PC-9 (cell line): ENCODE data around the gene KREMEN1. TPM values are rescaled to one million over a fixed set of nuclear protein-coding genes. Genes with fewer than 3 reads are reported as not detected.
A peak's percentile ranks its signal among the peaks of the same experiment; 100 is the strongest.

ENCODE experiments used
- BruUV-seq: library from RNA; stranded (reverse); fragments of 400-500 nt; replicated peaks from 2 replicates; lab custom pipeline; 2021; lab: Mats Ljungman, UMichigan
- CTCF ChIA-PET: fragments of 300-600 bp; sonication (Branson Sonifier 250); formaldehyde crosslinking; loops from one replicate; lab custom pipeline; 2022; ENCODE audit warnings: antibody characterized with exemption; lab: Charles Lee
- POLR2A ChIA-PET: fragments of 300-600 bp; sonication (Branson Sonifier 250); formaldehyde crosslinking; loops from one replicate; lab custom pipeline; 2022; ENCODE audit warnings: antibody characterized with exemption; ENCODE audit not compliant: unreplicated experiment; lab: Charles Lee
- DNase-seq, 2 experiments: peaks; one replicate each; pipeline versions ENCODE4 v3.0.0 to v3.0.0-alpha.2; 2015 to 2022; ENCODE audit warnings: mixed read lengths in 1 of 2
- H2AFZ ChIP-seq: fragments of 200-600 bp; sonication (generic); 2 replicates; pipeline ENCODE4 v1.8.1; 2017; ENCODE audit warnings: antibody characterized with exemption
- H3F3A ChIP-seq: fragments of 200-600 bp; sonication (generic); 2 replicates; pipeline ENCODE4 v1.8.1; 2017; ENCODE audit warnings: antibody characterized with exemption, mild to moderate bottlenecking, low read depth; ENCODE audit not compliant: insufficient read depth
- H3K27ac ChIP-seq: fragments of 200-600 bp; sonication (generic); 2 replicates; pipeline ENCODE4 v1.6.1; 2016; ENCODE audit warnings: mixed run types
- H3K27me3 ChIP-seq: fragments of 200-600 bp; sonication (generic); 2 replicates; pipeline ENCODE4 v1.6.1; 2016; ENCODE audit warnings: low read depth, mixed run types; ENCODE audit not compliant: insufficient read depth
- H3K36me3 ChIP-seq: fragments of 200-600 bp; sonication (generic); 2 replicates; pipeline ENCODE4 v1.6.1; 2016; ENCODE audit warnings: low read depth, mixed run types
- H3K4me1 ChIP-seq: fragments of 200-600 bp; sonication (generic); replicated peaks from 2 replicates; pipeline ENCODE4 v1.6.1; 2016; ENCODE audit warnings: mixed run types; ENCODE audit not compliant: insufficient read depth
- H3K4me2 ChIP-seq: fragments of 200-600 bp; sonication (generic); 2 replicates; pipeline ENCODE4 v1.6.1; 2017; ENCODE audit warnings: mixed run types
- H3K4me3 ChIP-seq: fragments of 200-600 bp; sonication (generic); 2 replicates; pipeline ENCODE4 v1.6.1; 2016; ENCODE audit warnings: mixed run types
- H3K79me2 ChIP-seq: fragments of 200-600 bp; sonication (generic); 2 replicates; pipeline ENCODE4 v1.6.1; 2017; ENCODE audit warnings: low read depth, mixed run types
- H3K9me2 ChIP-seq: fragments of 200-600 bp; sonication (generic); 2 replicates; pipeline ENCODE4 v1.8.1; 2017; ENCODE audit warnings: mild to moderate bottlenecking; ENCODE audit not compliant: insufficient read depth
- H3K9me3 ChIP-seq: fragments of 200-600 bp; sonication (generic); 2 replicates; pipeline ENCODE4 v1.8.1; 2016; ENCODE audit warnings: low read depth; ENCODE audit not compliant: insufficient read depth
- H4K20me1 ChIP-seq: fragments of 200-600 bp; sonication (generic); 2 replicates; pipeline ENCODE4 v1.8.1; 2017; ENCODE audit not compliant: insufficient read depth
- EZH2 ChIP-seq: fragments of 200-600 bp; sonication (generic); IDR thresholded peaks from 2 replicates; pipeline ENCODE4 v1.8.0; 2017; ENCODE audit warnings: antibody characterized with exemption, low read depth
- intact Hi-C: fragments of 100-400 bp; cut with micrococcal nuclease; formaldehyde crosslinking; loops from one replicate; pipeline ENCODE4 v1.10.0; 2022; ENCODE audit not compliant: unreplicated experiment
- total RNA-seq: library from RNA; stranded (reverse); gene quantifications from 2 replicates; pipeline ENCODE4 v1.2.3, GENCODE V29; 2021
- TF ChIP-seq, protein P1 (sequence below): fragments of 200-600 bp; sonication (generic); conservative IDR thresholded peaks from 2 replicates; pipeline ENCODE4 v1.6.1; 2017; ENCODE audit warnings: mixed run types, antibody characterized with exemption, mild to moderate bottlenecking, moderate library complexity

The KREMEN1 gene
- total RNA-seq, 1 experiment from 2014 or later, result 6.1 TPM

DNA sequence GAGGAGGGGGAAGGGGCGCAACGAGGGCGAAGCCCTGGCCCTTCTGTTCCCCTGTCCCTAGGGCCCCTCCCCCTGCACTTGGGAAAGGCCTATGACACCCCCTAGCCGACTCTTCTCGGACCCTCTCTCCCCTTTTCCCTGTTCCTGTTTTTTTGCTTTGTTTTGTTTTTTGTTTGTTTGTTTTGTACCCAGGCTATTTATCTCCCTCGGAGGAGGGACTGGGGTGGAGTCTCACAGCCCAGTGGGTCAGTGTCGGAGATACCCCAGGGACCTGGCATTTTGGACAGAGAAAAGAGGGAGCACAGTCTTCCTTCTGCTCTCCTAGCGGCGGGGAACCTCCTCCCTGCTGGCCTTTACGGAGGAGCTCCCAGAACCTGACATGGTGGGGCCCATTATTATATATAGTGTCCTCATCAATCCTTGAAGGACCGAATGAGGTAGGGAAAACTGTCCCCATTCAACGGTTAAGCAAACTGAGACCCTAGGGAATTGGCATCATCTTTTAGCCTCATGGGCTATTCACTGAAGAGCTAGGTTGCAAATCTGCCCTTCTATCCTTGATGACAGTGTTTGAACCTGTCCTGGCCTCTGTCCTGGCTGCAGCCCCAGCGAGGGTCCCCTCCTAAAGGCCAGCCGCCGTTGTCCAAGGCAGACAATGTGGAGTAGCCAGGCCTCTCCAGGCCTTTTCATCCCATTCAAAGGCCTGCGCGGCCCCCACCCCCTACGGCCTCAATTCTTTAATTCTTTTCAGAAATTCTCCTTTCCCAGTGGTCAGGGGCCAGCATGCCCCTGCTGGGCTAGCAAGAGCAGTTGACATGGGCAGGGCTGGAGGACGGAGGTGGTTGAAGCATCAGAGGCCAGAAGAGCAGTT, 133.8 kb downstream of the KREMEN1 start:
- Histone ChIP-seq H3K27me3 (peaks cover 36% of the 10 kb centered on the region), H3F3A (no peaks in the 10 kb centered on the region), H3K27ac (no peak overlapping the region), H3K79me2 (no peaks in the 10 kb centered on the region), H2AFZ (no peak overlapping the region), H3K36me3 (no peaks in the 10 kb centered on the region), H3K4me2 (peak overlapping the region; percentile 59; the same call in 1 of the 2 replicates), H3K4me1 (no peaks in the 10 kb centered on the region), H3K9me3 (no peaks in the 10 kb centered on the region), H3K9me2 (no peaks in the 10 kb centered on the region), H3K4me3 (peak overlapping the region; percentile 44; the same call in 1 of the 2 replicates), H4K20me1 (no peaks in the 10 kb centered on the region)
- TF ChIP-seq EZH2, result no peak
- TF ChIP-seq, protein P1, sequence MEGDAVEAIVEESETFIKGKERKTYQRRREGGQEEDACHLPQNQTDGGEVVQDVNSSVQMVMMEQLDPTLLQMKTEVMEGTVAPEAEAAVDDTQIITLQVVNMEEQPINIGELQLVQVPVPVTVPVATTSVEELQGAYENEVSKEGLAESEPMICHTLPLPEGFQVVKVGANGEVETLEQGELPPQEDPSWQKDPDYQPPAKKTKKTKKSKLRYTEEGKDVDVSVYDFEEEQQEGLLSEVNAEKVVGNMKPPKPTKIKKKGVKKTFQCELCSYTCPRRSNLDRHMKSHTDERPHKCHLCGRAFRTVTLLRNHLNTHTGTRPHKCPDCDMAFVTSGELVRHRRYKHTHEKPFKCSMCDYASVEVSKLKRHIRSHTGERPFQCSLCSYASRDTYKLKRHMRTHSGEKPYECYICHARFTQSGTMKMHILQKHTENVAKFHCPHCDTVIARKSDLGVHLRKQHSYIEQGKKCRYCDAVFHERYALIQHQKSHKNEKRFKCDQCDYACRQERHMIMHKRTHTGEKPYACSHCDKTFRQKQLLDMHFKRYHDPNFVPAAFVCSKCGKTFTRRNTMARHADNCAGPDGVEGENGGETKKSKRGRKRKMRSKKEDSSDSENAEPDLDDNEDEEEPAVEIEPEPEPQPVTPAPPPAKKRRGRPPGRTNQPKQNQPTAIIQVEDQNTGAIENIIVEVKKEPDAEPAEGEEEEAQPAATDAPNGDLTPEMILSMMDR, result no peak
- no peak for DNase-seq
- intact Hi-C loops, result no loop called here
- ChIA-PET CTCF (no interaction called here), POLR2A (interaction anchor here (0.5 kb wide), 1 partner anchor 406 kb away, joined by 4 read pairs; the partner anchor contains the start of gene XBP1)
- no TSS peak for BruUV-seq

DNA sequence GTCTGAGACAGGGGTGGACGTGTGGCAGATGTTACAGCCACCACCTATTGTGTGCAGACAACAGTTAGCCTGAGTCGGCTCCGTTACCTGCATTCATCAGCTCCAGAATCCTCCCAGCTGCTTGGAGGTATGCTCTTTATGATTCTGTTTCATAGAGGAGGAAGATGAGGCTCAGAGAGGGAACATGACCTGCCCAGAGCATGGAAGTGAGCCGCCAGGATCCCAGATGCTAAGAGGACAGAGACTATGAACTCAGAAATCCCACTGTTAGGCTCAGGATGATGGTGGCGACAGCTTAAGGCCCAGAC, 134.4 kb downstream of the KREMEN1 start:
- TF ChIP-seq, protein P1, result no peak
- TF ChIP-seq EZH2, result no peak
- Histone ChIP-seq H2AFZ (no peak overlapping the region), H3K27me3 (peaks cover 41% of the 10 kb centered on the region), H4K20me1 (no peaks in the 10 kb centered on the region), H3F3A (no peaks in the 10 kb centered on the region), H3K4me3 (no peak overlapping the region), H3K79me2 (no peaks in the 10 kb centered on the region), H3K36me3 (no peaks in the 10 kb centered on the region), H3K27ac (no peak overlapping the region), H3K9me3 (no peaks in the 10 kb centered on the region), H3K4me2 (no peak overlapping the region), H3K4me1 (no peaks in the 10 kb centered on the region), H3K9me2 (no peaks in the 10 kb centered on the region)
- no TSS peak for BruUV-seq
- ChIA-PET POLR2A (no interaction called here), CTCF (no interaction called here)
- no peak for DNase-seq
- intact Hi-C loops, result no loop called here

DNA sequence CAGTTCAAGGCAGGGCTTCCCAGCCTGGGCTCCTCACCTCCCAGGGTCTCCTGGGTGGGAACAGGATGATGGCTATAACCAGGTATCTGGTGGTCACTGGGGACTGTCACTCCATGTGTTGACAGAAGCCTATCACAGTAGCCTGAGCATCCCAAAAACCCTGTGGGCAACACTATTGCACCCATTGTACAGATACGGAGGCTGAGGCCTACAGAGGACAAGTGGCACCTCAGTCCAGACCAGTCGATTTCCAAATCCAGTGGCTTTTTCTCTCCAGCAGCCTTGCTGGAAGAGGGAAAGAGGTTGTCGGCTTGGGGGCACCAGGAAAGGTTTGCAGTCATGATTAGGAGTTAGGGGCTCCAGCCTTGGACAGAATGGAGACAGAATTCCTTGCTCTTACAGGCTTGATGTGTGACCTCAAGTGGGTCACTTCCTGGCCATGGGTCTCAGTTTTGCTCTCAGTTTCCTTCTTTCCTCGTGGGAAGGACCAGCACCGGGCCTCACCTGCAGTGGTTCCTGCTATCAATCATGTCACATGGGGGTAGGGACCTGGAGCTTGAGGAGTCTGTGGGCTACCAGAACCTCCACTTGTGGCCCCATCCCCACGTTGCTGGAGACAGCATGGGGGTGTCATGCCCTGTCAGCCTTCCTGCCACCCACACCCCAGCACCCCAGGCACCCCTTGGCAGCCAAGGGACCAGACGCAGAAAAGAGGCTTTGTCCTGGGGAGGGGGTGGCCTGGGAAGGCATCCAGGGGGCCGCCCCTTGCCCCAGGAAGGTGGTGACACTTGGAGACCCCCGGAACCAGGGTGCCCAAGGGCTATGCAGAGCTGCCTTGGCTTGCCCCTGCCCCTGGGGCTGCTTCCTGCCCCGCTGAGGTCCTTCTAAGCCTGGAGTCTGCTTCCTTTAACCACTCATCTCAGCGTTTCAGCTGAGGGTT, 135.0 kb downstream of the KREMEN1 start:
- peaks cover 43% of the 10 kb centered on the region for H3K27me3 ChIP-seq
- TF ChIP-seq, protein P1, result no peak
- TF ChIP-seq EZH2, result no peak

More for the DNA sequence above, 135.0 kb downstream of the KREMEN1 start:
- CTCF ChIA-PET, result no interaction called here
- DNase-seq, result no peak
- POLR2A ChIA-PET, result no interaction called here
- Histone ChIP-seq H3K27ac (no peak overlapping the region), H3K4me2 (no peak overlapping the region), H3K4me1 (no peaks in the 10 kb centered on the region), H3K9me3 (no peaks in the 10 kb centered on the region), H3K9me2 (no peaks in the 10 kb centered on the region), H3K79me2 (no peaks in the 10 kb centered on the region), H4K20me1 (no peaks in the 10 kb centered on the region), H3F3A (no peaks in the 10 kb centered on the region), H2AFZ (no peak overlapping the region), H3K4me3 (no peak overlapping the region), H3K36me3 (no peaks in the 10 kb centered on the region)
- no TSS peak for BruUV-seq
- intact Hi-C loops, result no loop called here
